HG03066 (cell line): ENCODE results near the gene IGSF9.

ENCODE experiments used
- ATAC-seq: cut with Tn5 transposase; IDR thresholded peaks from one replicate; pipeline ENCODE4 v1.9.1; 2021; ENCODE audit warnings: low read depth; ENCODE audit not compliant: unreplicated experiment

Gene IGSF9

DNA sequence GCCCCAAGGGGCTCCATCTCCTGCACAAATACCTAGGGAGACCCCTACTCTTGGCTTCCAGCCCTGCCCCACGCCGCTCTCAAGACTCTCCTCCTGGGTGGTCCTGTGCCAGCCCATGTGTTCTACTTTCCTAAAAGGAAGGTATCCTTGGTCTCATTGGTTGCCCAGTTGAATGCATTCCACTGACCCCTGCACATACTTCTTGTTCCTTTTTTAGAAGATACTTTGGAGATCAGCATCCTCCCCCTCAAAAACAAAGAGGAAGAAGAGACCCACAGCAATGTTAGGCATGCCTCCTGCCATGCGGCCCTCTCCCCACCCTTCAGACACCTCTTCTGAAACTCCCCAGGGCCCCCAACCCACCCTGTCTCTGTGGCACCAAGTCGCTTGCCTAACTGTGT lies 4.6 kb upstream of the IGSF9 start:
- ATAC-seq: no peak

DNA sequence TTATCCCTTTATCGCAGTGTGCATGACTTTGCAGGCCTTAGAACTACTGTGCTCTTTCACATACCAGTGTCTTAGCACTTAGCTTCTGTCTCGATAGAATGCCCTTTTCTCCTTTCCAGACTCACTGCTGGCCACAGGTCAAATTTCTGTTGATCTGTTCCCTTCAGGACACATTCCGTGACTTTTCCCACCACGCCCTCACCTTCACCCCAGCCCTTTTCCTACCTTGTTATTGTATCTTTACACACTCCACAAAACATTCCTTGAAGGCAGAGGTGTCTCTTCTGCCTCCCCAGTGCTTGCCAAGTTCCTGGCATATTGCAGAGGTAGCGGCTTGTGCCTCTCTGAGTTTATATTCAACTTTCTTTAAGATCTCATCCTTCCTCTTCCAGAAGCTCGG lies 3.7 kb upstream of the IGSF9 start:
- ATAC-seq: no peak

DNA sequence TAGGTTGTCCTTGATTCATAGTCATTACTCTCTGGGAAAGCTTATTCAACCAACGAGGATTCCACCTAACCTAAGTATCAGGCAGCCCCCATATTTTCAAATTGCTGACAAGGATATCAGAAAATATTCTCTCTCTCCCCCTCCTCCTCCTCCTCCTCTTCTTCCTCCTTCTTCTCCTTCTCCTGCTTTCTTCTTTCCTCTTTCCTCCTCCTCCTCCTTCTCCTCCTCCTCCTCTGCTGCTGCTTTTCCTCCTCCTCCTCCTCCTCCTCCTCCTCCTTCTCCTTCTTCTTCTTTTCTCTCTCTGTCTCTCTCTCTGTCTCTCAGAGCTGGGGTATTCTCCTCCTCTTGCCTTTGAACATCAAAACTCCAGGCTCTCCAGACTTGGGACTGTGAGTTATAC lies 2.5 kb upstream of the IGSF9 start:
- ATAC-seq: no peak

DNA sequence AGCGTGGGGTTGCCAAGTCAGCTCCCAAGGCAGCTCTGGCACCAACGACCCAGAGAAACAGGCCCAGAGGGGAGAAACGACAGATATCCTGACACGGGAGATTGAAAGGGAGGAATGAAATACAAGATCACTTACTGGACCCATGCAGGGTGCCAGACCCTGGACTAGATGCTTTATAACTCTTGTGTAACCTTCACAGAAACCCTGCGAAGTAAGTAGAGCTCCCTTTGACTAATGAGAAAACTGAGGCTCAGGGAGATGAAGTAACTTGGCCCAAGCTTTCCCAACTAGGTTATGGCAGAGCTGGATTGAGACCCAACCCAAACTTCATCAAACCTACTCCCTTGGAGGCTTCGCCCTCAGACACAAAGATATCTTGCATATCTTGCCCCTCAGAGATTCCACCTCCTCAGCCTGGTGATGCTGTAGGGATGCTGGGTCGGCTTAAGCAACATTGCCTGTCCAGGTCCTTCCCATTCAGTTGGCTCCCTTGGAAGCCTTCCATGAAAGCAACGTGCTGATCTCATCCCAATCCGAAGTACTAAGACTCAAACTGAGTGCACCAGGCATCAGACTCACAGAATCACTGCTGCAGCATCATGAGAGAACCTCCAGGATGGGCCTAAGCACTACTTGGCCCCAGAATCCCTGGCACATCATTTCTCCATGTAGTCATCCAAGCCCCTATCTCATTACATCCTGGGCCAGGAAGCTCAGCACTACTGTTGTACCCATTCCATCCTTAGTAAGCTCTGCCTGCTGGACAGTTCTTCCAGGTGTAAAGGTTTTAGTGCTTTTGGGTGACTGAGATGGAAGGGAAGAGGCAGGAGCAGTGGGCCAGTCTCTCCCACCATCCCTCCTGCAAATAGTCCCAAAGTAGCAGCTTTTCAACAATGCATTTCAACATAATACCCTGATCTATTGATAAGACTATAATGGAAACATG lies 1.1 kb upstream of the IGSF9 start:
- ATAC-seq: no peak

GRCh38 chr1:159944623-159945455 lies 574 bp downstream of the IGSF9 start:
- ATAC-seq: no peak

DNA sequence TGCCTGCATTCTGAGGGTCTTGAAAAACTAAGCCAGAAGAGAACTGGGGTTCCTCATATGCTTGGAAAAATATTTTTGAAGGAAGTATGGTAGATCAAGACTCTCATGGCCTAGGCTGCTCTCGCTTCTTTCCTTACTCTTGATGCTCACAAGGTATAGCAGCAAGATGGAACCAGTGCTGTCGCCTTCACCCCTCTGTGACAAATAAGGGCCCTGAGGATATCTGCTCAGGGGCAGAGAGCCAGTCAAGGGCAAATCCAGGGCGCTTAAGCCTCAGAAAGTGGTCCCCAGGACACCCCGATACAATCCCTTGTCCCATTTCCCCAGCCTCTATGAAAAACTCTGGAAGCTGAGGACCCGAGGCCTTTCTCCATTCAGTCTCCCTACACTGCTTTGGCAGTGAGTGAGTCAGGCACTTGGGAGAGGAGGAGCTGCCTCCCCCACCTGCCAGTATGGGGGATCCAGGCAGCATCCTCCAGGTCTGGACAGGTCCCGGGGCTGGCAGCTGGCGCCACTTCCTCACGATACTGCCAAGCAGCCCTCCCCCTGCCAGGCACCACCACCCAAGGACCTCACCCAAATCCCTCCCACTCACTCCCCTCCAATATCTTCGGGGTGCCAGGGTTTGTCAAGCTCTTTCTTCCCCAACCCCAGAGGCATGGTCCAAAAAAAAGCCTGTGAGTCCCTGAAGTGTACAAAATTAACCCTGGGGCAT lies 1.3 kb downstream of the IGSF9 start:
- ATAC-seq: no peak

- no peak for ATAC-seq
These were observed 2.2 kb downstream of the IGSF9 start for GRCh38 chr1:159943278-159943640.

- ATAC-seq: no peak
These were observed 2.7 kb downstream of the IGSF9 start for GRCh38 chr1:159942632-159943277.

- no peak for ATAC-seq
These were observed 3.5 kb downstream of the IGSF9 start for GRCh38 chr1:159941591-159942560.

- ATAC-seq: no peak
These were observed 4.3 kb downstream of the IGSF9 start for GRCh38 chr1:159941141-159941540.

- ATAC-seq: no peak
These were observed 5.3 kb downstream of the IGSF9 start for GRCh38 chr1:159940006-159940620.

DNA sequence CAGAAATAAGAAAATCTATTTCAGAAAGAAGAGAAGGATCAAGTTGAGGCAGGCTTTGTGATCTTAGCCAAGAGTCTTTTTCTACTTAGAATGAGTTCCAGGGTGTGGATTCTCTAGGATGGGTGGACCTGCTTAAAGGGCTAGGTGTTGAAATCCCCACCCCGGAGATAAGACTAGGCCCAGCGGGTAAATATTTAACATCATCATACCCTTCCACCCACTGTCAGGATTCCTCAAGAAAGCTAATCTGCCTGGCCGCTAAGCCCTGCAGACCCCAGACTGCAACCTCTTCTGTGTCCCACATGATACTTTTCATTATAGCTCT lies 5.8 kb downstream of the IGSF9 start:
- no peak for ATAC-seq

DNA sequence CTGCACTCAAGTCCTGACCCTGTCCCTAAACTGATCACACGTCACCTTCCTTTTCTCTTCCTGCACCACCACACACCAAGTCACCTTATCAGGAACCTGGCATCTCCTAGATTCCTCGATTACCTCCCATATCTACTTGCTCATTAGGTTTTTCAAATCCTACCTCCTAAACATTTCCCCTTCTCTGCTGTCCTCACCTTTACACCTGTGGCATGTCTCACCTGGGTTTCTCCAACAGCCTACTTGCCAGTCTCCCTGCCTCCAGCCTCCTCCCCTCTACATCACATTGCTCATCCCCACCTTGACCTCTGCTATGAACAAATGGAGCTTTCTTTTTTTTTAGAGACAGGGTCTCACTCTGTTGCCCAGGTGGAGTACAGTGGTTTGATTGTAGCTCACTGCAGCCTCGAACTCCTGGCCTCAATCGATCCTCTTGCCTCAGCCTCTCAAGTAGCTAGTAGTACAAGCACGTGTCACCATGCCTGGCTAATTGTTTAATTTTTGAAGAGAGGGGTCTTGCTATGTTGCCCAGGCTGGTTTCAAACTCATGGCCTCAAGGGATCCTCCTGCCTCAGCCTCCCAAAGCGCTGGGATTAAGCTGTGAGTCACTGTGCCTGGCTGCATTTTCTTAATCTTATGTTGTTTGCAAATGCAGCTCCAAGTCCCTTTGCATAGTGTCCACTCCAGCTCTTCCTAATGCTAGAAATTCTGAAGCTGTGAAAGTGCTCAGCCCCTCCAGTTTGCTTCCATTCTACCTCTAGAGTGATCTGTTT lies 6.3 kb downstream of the IGSF9 start:
- ATAC-seq: no peak

GRCh38 chr1:159938211-159938852 lies 7.1 kb downstream of the IGSF9 start:
- no peak for ATAC-seq

DNA sequence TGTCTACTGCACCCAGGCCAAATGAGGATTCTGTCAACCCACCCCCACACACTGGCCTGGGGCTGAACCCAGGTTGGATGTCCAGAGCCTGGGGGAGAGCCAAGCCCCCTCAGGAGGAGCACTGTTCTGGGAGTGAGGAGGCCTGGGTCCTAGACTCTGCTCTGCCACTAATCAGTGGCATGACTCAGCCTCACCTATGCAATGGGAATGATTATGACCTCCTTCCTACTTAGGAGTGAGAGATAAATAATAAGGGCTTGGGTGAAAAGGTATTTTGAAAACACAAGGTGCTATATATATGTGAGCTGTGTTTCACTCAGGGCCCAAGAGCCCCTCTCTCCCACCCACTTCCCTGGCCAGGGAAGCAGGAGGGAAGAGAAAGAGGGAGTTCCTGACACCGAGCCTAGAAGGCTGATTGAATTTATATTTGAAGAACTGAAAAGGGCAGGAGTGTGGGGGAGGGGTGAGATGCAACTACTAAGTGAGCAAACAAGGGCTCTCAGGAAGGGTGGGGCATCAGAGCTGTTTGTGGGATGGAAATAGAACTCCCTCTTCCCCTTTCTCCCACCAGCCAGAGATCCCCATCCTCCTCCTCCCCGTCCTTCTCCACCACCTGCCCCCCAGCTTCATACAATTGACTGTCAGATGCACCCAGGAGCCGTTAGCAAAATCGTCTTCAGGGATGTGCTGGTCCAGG lies 8.2 kb downstream of the IGSF9 start:
- no peak for ATAC-seq

- ATAC-seq: no peak
These were observed 9.0 kb downstream of the IGSF9 start for GRCh38 chr1:159936273-159936904.

DNA sequence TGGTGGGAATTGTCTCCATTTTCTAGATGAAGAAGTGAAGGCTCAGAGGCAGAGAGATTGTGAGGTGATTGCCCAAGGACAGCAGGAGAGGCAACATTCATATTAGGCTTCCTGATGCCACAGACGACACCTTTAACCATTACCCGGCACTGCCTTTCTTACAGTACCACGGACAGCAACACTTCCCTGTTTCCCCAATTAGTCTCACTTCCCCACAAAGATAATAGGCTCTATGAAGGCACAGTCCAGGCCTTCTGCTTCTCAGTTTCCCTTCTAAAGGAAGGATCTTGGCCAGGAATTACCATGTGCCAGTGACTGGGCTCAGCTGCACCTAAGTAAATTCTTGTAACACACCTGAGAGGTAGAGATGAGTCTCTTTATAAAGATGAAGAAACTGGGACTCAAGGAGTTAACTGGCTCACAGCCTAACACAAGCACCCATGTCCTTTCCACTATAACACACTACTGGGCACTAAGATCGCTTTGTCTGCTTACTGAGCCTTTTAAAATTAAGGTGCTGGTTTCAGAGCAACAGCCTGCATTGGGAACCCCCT lies 9.6 kb downstream of the IGSF9 start:
- no peak for ATAC-seq
